GM12872 (cell line): Measurements from ENCODE around the gene TPM2.

ENCODE experiments used
- TF ChIP-seq, protein P1 (sequence below): IDR thresholded peaks from 3 replicates; pipeline ENCODE4 v1.5.1; 2011; ENCODE audit warnings: low read depth, mild to moderate bottlenecking, low read length, moderate library complexity; ENCODE audit not compliant: insufficient read depth

The TPM2 gene

GRCh38 chr9:35652829-35653209 is 36.9 kb downstream of the TPM2 start:
- TF ChIP-seq, protein P1, sequence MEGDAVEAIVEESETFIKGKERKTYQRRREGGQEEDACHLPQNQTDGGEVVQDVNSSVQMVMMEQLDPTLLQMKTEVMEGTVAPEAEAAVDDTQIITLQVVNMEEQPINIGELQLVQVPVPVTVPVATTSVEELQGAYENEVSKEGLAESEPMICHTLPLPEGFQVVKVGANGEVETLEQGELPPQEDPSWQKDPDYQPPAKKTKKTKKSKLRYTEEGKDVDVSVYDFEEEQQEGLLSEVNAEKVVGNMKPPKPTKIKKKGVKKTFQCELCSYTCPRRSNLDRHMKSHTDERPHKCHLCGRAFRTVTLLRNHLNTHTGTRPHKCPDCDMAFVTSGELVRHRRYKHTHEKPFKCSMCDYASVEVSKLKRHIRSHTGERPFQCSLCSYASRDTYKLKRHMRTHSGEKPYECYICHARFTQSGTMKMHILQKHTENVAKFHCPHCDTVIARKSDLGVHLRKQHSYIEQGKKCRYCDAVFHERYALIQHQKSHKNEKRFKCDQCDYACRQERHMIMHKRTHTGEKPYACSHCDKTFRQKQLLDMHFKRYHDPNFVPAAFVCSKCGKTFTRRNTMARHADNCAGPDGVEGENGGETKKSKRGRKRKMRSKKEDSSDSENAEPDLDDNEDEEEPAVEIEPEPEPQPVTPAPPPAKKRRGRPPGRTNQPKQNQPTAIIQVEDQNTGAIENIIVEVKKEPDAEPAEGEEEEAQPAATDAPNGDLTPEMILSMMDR: no peak

- TF ChIP-seq, protein P1: no peak
Observed at GRCh38 chr9:35651956-35652828, 37.5 kb downstream of the TPM2 start.

- TF ChIP-seq, protein P1: no peak
Observed at GRCh38 chr9:35650341-35651158, 39.2 kb downstream of the TPM2 start, which contains the start of gene SIT1. Gene SIT1 (minus strand): TSS chr9:35650931. CDS start chr9:35650853, 78 bp downstream.

- TF ChIP-seq, protein P1: no peak
Observed at GRCh38 chr9:35649431-35650340, 40.0 kb downstream of the TPM2 start.

DNA sequence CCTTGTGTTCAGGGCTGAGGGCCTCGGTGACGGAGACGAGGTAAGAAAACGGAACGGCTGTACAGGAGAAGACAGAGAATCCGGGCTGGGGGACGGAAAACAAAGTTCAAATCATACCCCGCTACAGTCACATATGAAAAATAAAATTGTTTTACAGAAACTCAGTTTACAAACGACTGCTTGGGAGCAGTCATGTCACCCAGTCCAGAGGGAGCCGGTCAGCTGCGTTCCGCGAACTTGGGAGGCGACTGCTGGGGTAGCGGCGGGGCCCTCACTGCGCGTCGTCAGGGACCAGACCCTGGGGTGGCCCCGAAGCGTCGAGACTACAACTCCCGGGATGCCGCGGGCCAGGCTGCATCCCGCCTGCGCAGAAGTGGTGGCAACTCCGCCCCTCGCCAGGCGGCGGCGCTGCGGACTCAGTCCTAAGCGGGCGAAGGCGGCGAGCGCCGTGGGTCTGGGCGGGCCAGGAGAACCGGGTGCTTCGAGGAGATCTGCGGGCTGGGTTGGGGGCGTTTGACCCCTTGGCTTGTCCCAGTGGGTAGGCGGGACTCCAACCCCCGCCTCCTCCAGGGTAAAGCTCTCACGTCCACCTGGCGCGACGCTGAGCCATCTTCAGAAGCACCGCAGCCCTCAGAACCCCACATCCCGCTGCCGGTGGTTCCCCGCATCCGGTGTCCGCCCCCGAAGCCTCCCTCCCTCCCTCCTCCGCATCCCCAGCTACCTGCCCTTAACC is 43.0 kb downstream of the TPM2 start:
- TF ChIP-seq, protein P1: peak; percentile 93

- TF ChIP-seq, protein P1: no peak
Observed at GRCh38 chr9:35646153-35646532, 43.6 kb downstream of the TPM2 start.
